Tibial artery (tissue), 4 donors: ENCODE data around the gene INTS1.

Source experiments
- DNase-seq, 2 donors: peaks; one replicate each; pipeline ENCODE4 v3.0.0-alpha.2; 2019
- H3K27ac ChIP-seq, 2 donors: fragments of 200-600 bp; sonication (generic) in 1 of 2; 1 replicate in 1 of 2; 2 replicates in 1 of 2; pipeline ENCODE4 v1.5.1; 2018 to 2019; ENCODE audit warnings: mild to moderate bottlenecking in 1 of 2
- H3K27me3 ChIP-seq, 2 donors: fragments of 200-600 bp; sonication (generic) in 1 of 2; one replicate each; pipeline versions ENCODE4 v1.5.1 to v1.6.0; 2016 to 2019
- H3K36me3 ChIP-seq, 3 donors: fragments of 200-600 bp; sonication (generic) in 2 of 3; one replicate each; pipeline ENCODE4 v1.5.1; 2016 to 2019; ENCODE audit warnings: mild to moderate bottlenecking in 2 of 3
- H3K4me1 ChIP-seq, 4 donors: fragments of 200-600 bp; sonication (generic) in 2 of 4; 1 replicate in 3 of 4; 2 replicates in 1 of 4; pipeline ENCODE4 v1.5.1; 2016 to 2019
- H3K4me3 ChIP-seq, 2 donors: fragments of 200-600 bp; sonication (generic) in 1 of 2; 1 replicate in 1 of 2; 2 replicates in 1 of 2; pipeline ENCODE4 v1.5.1; 2018 to 2019; ENCODE audit warnings: mild to moderate bottlenecking in 2 of 2
- H3K9me3 ChIP-seq, 3 donors: fragments of 200-600 bp; sonication (generic) in 1 of 3; one replicate each; pipeline ENCODE4 v1.5.1; 2016 to 2019
- intact Hi-C: fragments of 100-400 bp; cut with DNase I; formaldehyde crosslinking; loops from one replicate; pipeline ENCODE4 v1.15.0; 2023; ENCODE audit warnings: low total_unique reads
- TF ChIP-seq, protein P1 (sequence below), 2 experiments: fragments of 200-600 bp in 1 of 2; fragments of 450-650 bp in 1 of 2; IDR thresholded peaks; one replicate each; pipeline ENCODE4 v1.5.1; 2017 to 2019; ENCODE audit warnings: antibody characterized with exemption in 2 of 2, mild to moderate bottlenecking in 1 of 2, moderate library complexity in 1 of 2

Gene INTS1

DNA sequence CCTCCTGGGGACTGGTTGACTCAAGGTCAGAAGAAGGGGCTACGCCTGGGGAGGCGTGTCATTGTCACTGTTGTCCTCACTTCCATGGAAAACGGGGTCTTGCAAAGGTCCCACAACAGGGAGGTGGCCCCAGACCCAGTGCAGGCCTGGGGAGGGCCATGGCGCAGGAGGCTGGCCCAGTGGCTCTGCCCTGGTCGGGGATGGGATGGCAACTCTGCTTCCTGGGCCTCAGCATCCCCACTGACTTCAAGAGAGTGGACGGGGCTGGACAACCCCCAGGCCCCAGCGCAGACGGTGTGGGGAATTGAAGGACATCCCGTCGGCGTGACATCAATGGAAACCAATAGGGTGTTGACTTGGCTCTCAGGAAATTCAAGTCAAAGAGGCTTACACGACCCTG lies 80.1 kb downstream of the INTS1 start:
- intact Hi-C loops: no loop called here
- H3K4me1 ChIP-seq: no peaks in the 10 kb centered on the region
- no peaks in the 10 kb centered on the region for H3K9me3 ChIP-seq
- no peak overlapping the region for H3K27ac ChIP-seq
- H3K4me3 ChIP-seq: no peak overlapping the region
- DNase-seq: no peak
- TF ChIP-seq, protein P1, sequence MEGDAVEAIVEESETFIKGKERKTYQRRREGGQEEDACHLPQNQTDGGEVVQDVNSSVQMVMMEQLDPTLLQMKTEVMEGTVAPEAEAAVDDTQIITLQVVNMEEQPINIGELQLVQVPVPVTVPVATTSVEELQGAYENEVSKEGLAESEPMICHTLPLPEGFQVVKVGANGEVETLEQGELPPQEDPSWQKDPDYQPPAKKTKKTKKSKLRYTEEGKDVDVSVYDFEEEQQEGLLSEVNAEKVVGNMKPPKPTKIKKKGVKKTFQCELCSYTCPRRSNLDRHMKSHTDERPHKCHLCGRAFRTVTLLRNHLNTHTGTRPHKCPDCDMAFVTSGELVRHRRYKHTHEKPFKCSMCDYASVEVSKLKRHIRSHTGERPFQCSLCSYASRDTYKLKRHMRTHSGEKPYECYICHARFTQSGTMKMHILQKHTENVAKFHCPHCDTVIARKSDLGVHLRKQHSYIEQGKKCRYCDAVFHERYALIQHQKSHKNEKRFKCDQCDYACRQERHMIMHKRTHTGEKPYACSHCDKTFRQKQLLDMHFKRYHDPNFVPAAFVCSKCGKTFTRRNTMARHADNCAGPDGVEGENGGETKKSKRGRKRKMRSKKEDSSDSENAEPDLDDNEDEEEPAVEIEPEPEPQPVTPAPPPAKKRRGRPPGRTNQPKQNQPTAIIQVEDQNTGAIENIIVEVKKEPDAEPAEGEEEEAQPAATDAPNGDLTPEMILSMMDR (IDR thresholded peaks at IDR 0.05): no peak
- no peaks in the 10 kb centered on the region for H3K36me3 ChIP-seq
- peaks cover 0 to 71% of the 10 kb centered on the region in 2 donors for H3K27me3 ChIP-seq

DNA sequence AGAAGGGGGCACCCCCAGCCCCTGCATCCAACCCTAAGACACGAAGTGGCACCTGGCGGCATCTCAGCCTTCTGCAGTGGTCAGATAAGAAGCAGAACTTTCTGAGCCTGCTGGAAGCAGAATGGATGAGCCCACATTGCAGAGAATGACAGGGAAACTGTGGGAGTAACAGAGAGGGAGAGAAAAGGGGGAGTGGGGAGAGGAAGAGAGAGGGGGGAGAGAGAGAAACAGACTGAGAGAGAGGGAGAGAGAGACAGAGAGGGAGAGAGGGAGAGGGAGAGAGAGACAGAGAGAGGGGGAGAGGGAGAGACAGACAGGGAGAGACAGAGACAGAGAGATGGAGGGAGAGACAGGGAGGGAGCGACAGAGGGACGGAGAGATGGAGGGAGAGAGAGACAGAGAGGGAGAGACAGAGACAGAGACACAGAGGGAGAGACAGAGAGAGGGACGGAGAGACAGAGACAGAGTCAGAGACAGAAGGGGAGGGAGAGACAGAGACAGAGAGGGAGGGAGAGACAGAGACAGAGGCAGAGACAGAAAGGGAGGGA lies 80.9 kb downstream of the INTS1 start:
- Histone ChIP-seq H3K4me3 (no peak overlapping the region), H3K4me1 (no peaks in the 10 kb centered on the region), H3K9me3 (no peaks in the 10 kb centered on the region), H3K36me3 (no peaks in the 10 kb centered on the region), H3K27ac (no peak overlapping the region), H3K27me3 (peaks cover 0 to 71% of the 10 kb centered on the region in 2 donors)
- intact Hi-C loops: no loop called here
- TF ChIP-seq, protein P1 (IDR thresholded peaks at IDR 0.05): no peak
- no peak for DNase-seq

DNA sequence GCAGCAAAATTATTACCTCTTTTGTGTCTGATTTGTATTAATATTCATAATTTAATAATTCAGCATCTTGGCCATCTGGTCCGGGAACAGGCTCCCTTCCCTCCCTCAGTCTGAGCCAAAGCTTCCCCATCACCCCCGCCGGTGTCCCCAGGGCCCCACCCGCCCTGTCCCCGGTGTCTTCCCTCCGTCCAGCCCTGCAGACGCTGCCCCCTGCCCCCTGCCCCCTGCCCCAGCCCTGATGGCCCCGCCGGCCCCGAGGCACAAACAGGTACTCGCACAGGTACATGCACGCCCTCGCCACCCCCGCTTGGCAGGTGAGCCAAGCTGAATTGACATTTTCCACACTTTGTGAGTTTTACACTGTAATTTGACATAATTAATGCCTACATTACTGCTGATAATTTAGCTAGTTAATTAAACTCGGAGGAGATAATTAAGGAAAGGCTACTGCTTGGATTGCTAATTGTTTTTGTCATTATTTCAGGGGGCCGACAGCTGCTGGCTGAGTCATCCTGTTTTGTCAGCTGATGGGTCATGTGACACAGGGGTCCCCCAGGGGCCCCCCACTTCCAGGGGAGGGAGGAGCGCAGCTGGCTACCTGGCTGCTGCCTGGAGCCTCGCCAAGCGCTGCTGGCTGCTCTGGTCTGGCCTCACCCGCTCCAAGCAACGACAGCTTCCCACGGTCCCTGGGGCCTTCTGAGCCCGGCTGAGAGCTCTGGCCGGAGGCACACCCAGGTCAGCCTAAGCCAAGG lies 81.5 kb downstream of the INTS1 start:
- intact Hi-C loops: no loop called here
- no peak for DNase-seq
- peaks cover 0 to 71% of the 10 kb centered on the region in 2 donors for H3K27me3 ChIP-seq

DNA sequence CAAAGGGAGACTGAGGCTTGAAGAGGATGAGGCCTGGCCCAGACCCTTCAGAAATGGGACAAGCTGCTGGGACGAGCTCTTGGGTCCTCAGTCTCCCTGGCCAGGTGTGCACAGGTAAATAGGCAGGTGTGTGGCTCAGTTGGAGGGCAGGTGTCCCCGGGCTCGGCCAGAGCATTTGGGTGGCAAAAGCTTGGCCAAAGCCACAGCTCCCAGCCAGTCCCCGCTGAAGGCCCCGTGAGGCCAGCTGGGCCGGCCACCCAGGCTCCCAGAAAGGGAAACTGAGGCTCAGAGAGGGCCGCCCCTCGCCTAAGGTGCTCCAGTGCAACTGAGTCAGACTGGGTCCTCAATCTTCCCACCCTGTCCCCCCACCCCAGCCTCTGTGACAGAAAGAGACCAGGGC lies 82.2 kb downstream of the INTS1 start:
- intact Hi-C loops: no loop called here
- no peaks in the 10 kb centered on the region for H3K9me3 ChIP-seq
- peaks cover 0 to 72% of the 10 kb centered on the region in 2 donors for H3K27me3 ChIP-seq
- no peak for DNase-seq
- no peak overlapping the region for H3K4me3 ChIP-seq
- no peak overlapping the region for H3K27ac ChIP-seq
- H3K4me1 ChIP-seq: no peaks in the 10 kb centered on the region
- TF ChIP-seq, protein P1 (IDR thresholded peaks at IDR 0.05): no peak
- no peaks in the 10 kb centered on the region for H3K36me3 ChIP-seq

More for the DNA sequence above, 81.5 kb downstream of the INTS1 start:
- Histone ChIP-seq H3K27ac (no peak overlapping the region), H3K9me3 (no peaks in the 10 kb centered on the region), H3K4me1 (no peaks in the 10 kb centered on the region), H3K4me3 (no peak overlapping the region), H3K36me3 (no peaks in the 10 kb centered on the region)
- TF ChIP-seq, protein P1 (IDR thresholded peaks at IDR 0.05): no peak

DNA sequence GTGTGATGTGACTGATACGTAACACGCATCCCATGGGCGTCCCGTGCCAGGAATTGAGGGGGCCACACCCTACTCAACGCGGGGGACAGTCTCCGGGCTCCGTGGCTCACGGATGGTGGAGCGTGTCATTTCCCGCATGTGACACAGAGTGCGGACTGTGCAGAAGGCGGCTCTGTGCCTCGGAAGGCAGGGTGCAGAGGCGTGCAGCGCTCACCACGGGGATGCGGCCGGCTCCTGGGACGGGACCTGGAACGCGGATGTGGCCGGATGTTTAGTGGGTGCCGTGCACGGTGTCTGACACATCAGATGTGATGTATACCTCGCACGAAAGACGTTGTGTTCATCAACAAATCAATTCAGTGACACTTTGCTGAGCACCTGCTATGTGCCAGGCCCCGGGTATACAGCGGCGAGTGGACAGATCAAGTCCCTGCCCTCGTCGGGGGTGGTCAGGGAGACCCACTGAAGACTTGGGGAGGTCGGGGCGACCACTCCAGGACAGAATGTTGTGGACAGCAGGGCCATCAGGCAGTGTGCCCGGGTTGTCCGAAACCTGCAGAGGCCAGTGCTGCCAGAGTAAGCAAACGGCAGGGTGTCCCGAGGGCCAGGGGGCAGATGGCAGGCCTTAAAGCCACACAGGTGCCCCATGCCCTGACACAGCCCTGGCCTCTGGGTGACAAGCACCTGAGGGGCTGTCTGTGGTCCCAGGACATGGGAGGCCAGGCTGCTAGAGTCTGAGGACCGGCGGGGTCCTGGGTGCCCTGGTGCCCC lies 83.0 kb downstream of the INTS1 start:
- H3K9me3 ChIP-seq: no peaks in the 10 kb centered on the region
- no peaks in the 10 kb centered on the region for H3K36me3 ChIP-seq
- no peak overlapping the region for H3K4me3 ChIP-seq
- intact Hi-C loops: no loop called here
- H3K27ac ChIP-seq: no peak overlapping the region
- peaks cover 0 to 72% of the 10 kb centered on the region in 2 donors for H3K27me3 ChIP-seq
- TF ChIP-seq, protein P1 (IDR thresholded peaks at IDR 0.05): no peak
- no peak for DNase-seq
- no peaks in the 10 kb centered on the region for H3K4me1 ChIP-seq
